Rectal smooth muscle tissue (tissue), 1 donor: ENCODE data around the gene ZNF804B.

Experiments
- H3K27ac ChIP-seq: one replicate; pipeline ENCODE4 v1.7.0; 2013; ENCODE audit warnings: low read depth, low read length, inconsistent platforms
- H3K27me3 ChIP-seq: one replicate; pipeline ENCODE4 v1.7.0; 2013; ENCODE audit warnings: low read length; ENCODE audit not compliant: control insufficient read depth, insufficient read depth
- H3K36me3 ChIP-seq: one replicate; pipeline ENCODE4 v1.7.0; 2013; ENCODE audit warnings: low read length; ENCODE audit not compliant: control insufficient read depth, insufficient read depth
- H3K4me1 ChIP-seq: one replicate; pipeline ENCODE4 v1.7.0; 2013; ENCODE audit warnings: low read length; ENCODE audit not compliant: control insufficient read depth, insufficient read depth
- H3K4me3 ChIP-seq: one replicate; pipeline ENCODE4 v1.7.0; 2013; ENCODE audit warnings: low read length
- H3K9ac ChIP-seq: one replicate; pipeline ENCODE4 v1.7.0; 2013; ENCODE audit warnings: low read length

Gene ZNF804B

DNA sequence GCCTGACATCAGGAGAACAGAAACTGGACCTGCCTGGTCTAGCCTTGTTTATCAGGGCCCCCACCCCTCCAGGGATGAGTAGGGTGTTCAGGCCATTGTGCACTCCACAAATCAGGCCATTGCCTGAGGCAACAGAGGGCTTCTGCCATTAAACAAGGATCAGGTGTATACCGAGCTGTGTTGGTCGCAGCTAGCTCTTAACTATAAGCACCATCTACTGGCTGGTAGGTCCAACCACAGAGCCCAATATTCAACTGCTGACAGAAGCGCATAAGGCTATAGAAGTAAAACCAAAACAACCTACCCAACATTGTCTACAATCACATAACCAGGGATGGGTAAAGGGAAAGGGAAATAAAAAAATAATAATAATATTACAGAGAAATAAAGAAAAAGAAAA lies 487.7 kb downstream of the ZNF804B start:
- Histone ChIP-seq H3K4me1 (no peaks in the 10 kb centered on the region), H3K27me3 (no peaks in the 10 kb centered on the region), H3K36me3 (no peaks in the 10 kb centered on the region), H3K4me3 (no peak overlapping the region), H3K9ac (no peak overlapping the region), H3K27ac (no peak overlapping the region)

GRCh38 chr7:89259085-89259484 lies 499.6 kb downstream of the ZNF804B start:
- no peaks in the 10 kb centered on the region for H3K27me3 ChIP-seq
- no peak overlapping the region for H3K27ac ChIP-seq
- no peaks in the 10 kb centered on the region for H3K36me3 ChIP-seq
- H3K4me1 ChIP-seq, result no peaks in the 10 kb centered on the region
- H3K4me3 ChIP-seq, result no peak overlapping the region
- no peak overlapping the region for H3K9ac ChIP-seq

- no peaks in the 10 kb centered on the region for H3K36me3 ChIP-seq
- no peaks in the 10 kb centered on the region for H3K27me3 ChIP-seq
- no peak overlapping the region for H3K27ac ChIP-seq
- no peaks in the 10 kb centered on the region for H3K4me1 ChIP-seq
- H3K4me3 ChIP-seq, result no peak overlapping the region
- no peak overlapping the region for H3K9ac ChIP-seq
Observed at GRCh38 chr7:89264126-89264525, 504.6 kb downstream of the ZNF804B start.

DNA sequence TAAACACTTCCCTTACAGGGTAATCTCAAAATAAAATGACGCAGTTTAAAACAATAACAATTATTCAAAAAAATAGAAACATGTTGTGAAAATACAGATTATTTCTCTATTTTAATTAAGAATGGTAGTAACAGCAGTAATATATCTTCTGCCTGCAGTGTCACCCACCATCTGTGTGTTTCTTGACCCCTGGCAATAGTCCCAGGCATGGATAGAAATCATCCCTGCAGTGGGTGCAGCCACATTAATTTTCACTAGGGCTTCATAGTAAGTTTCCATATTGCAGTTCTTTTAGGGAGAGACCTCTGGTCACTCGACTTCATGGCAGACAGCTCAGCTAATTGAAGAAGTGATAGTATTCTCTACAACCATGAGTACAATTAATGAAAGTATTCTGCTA lies 506.1 kb downstream of the ZNF804B start:
- no peaks in the 10 kb centered on the region for H3K36me3 ChIP-seq

GRCh38 chr7:89283302-89283701 lies 523.8 kb downstream of the ZNF804B start:
- Histone ChIP-seq H3K9ac (no peak overlapping the region), H3K36me3 (no peaks in the 10 kb centered on the region), H3K4me1 (no peaks in the 10 kb centered on the region), H3K27me3 (no peaks in the 10 kb centered on the region), H3K27ac (no peak overlapping the region), H3K4me3 (no peak overlapping the region)

More for the DNA sequence above, 506.1 kb downstream of the ZNF804B start:
- H3K9ac ChIP-seq, result no peak overlapping the region
- no peak overlapping the region for H3K27ac ChIP-seq
- H3K4me1 ChIP-seq, result no peaks in the 10 kb centered on the region
- no peaks in the 10 kb centered on the region for H3K27me3 ChIP-seq
- no peak overlapping the region for H3K4me3 ChIP-seq

GRCh38 chr7:89308535-89308934 lies 549.0 kb downstream of the ZNF804B start:
- H3K36me3 ChIP-seq, result no peaks in the 10 kb centered on the region
- no peaks in the 10 kb centered on the region for H3K4me1 ChIP-seq
- no peaks in the 10 kb centered on the region for H3K27me3 ChIP-seq
- no peak overlapping the region for H3K4me3 ChIP-seq
- H3K9ac ChIP-seq, result no peak overlapping the region
- H3K27ac ChIP-seq, result no peak overlapping the region

DNA sequence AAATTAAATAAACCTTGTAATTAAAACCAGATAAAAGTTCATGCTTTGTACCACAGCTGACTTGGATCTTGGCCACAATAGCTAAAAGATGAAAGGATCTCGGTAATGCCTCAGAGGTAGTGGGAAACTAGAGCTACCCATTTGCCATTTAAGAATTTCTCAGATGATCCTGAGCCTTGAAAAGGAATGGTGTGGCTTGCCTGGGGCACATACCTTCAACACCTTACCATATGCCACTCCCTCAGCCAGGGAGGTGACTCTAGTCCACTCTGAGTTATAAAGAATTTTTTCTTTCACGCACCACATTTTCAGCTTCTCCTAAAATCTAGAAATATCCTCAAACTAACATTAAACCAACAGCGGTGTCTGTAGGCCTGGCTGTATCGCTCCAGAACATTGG lies 552.4 kb downstream of the ZNF804B start:
- Histone ChIP-seq H3K27ac (no peak overlapping the region), H3K4me1 (no peaks in the 10 kb centered on the region), H3K36me3 (no peaks in the 10 kb centered on the region), H3K4me3 (no peak overlapping the region), H3K27me3 (no peaks in the 10 kb centered on the region), H3K9ac (no peak overlapping the region)

DNA sequence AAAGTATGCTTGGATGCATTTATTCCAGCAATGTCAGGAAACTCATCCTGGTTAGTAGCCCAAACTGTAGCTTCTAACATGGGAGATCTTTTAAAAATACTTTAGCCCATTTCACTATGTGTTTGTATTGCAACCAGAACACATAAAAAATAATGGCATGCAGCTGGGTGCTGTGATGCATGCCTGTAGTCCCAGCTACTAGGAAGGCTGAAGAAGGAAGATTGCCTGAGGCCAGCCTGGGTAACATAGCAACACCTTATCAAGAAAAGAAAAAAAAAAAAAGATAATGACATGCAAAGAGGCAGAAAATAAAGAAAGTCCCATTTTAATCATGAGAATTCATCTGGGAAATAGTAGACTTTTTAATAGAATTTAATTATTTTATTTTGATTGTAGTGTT lies 553.1 kb downstream of the ZNF804B start:
- no peak overlapping the region for H3K27ac ChIP-seq
- no peaks in the 10 kb centered on the region for H3K27me3 ChIP-seq
- no peak overlapping the region for H3K9ac ChIP-seq
- no peak overlapping the region for H3K4me3 ChIP-seq
- no peaks in the 10 kb centered on the region for H3K36me3 ChIP-seq
- H3K4me1 ChIP-seq, result no peaks in the 10 kb centered on the region

DNA sequence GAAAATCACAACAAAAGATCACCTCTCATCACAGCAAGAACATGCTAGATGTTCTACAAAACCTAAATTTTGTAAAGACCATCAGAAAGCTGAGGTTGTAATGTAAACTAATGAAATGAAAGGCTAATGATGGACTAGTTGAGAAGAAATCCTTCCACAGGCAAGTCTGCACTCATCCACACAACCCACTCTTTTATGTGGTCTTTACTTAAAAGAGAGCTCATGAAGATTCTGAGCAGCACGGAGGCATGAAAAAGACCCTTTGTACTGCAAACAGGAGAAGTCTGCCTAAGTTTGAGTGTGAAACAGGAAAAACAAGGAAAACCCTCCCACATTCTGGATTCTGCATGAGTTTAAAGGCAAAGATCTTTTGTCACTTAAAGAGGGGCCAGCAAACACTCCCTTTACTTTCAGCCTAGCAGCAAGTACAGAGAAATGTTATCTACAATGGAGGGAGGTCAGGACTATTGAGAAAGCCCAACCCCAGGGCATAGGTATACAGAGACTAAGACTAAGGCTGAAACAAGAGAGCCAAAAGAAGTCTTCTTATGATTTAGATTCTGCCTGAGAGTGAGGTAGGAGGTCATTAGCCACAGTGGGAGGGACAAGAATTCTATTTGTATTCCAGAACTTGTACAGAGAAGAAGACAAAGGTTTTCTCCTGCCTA lies 557.2 kb downstream of the ZNF804B start:
- no peak overlapping the region for H3K9ac ChIP-seq
- no peaks in the 10 kb centered on the region for H3K4me1 ChIP-seq
- H3K27me3 ChIP-seq, result no peaks in the 10 kb centered on the region
- no peaks in the 10 kb centered on the region for H3K36me3 ChIP-seq
- H3K4me3 ChIP-seq, result no peak overlapping the region
- H3K27ac ChIP-seq, result no peak overlapping the region

DNA sequence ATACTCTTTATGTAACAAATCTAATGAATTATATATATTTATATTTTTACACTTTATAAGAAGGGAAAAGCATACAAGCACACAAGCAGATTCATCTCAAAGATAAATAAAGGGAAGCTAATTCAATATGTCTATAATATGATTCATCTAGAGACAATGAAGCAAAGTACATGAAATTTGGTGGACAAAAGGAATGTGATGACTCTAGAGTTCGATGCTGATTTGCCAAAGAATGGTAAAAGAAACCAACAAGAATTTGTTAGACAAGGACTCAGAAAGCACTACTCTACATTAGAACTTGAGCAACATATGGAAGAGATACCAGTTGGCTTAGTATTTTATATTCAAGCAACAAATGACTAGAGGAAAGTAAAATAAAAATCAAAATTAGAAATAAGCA lies 572.5 kb downstream of the ZNF804B start:
- Histone ChIP-seq H3K27ac (no peak overlapping the region), H3K36me3 (no peaks in the 10 kb centered on the region), H3K4me3 (no peak overlapping the region), H3K4me1 (no peaks in the 10 kb centered on the region), H3K27me3 (no peaks in the 10 kb centered on the region), H3K9ac (no peak overlapping the region)

GRCh38 chr7:89334797-89335196 lies 575.3 kb downstream of the ZNF804B start:
- no peaks in the 10 kb centered on the region for H3K4me1 ChIP-seq
- H3K27me3 ChIP-seq, result no peaks in the 10 kb centered on the region
- no peak overlapping the region for H3K4me3 ChIP-seq
- H3K36me3 ChIP-seq, result no peaks in the 10 kb centered on the region
- H3K27ac ChIP-seq, result no peak overlapping the region
- no peak overlapping the region for H3K9ac ChIP-seq

- Histone ChIP-seq H3K4me1 (no peaks in the 10 kb centered on the region), H3K4me3 (no peak overlapping the region), H3K27me3 (no peaks in the 10 kb centered on the region), H3K9ac (no peak overlapping the region), H3K27ac (no peak overlapping the region), H3K36me3 (no peaks in the 10 kb centered on the region)
Observed at GRCh38 chr7:89335490-89335889, 576.0 kb downstream of the ZNF804B start.

GRCh38 chr7:89336121-89336520 lies 576.6 kb downstream of the ZNF804B start:
- Histone ChIP-seq H3K36me3 (no peaks in the 10 kb centered on the region), H3K27me3 (no peaks in the 10 kb centered on the region), H3K4me1 (no peaks in the 10 kb centered on the region), H3K4me3 (no peak overlapping the region), H3K27ac (no peak overlapping the region), H3K9ac (no peak overlapping the region)
